ENCODE measurements around the gene ADGRL3. TPM values are rescaled to one million over a fixed set of nuclear protein-coding genes. Genes with fewer than 3 reads are reported as not detected.

The ADGRL3 gene
- 0.35 TPM in 1 of 2 replicates, not detected in the other for total RNA-seq (ENCODE audit: low replicate concordance)

GRCh38 chr4:61200187-61200915 is at the start of gene ADGRL3:
Gene ADGRL3, plus strand, starts transcription at chr4:61200326.

